Nephron (organoid): ENCODE data around the gene L3MBTL4.

ENCODE experiments used
- H3K27ac Mint-ChIP-seq, 3 experiments: 2 replicates each; pipeline ENCODE4 v1.8.0; 2020; ENCODE audit warnings: mixed read lengths in 3 of 3, mild to moderate bottlenecking in 2 of 3, moderate library complexity in 1 of 3
- H3K27me3 Mint-ChIP-seq: 2 replicates; pipeline ENCODE4 v1.8.0; 2021; ENCODE audit warnings: low read depth, mild to moderate bottlenecking, moderate library complexity, mixed read lengths
- H3K36me3 Mint-ChIP-seq: 2 replicates; pipeline ENCODE4 v1.8.0; 2020; ENCODE audit warnings: low read depth, mixed read lengths
- H3K4me1 Mint-ChIP-seq: 2 replicates; pipeline ENCODE4 v1.8.0; 2020; ENCODE audit warnings: mixed read lengths
- H3K4me3 Mint-ChIP-seq, 3 experiments: 2 replicates each; pipeline ENCODE4 v1.8.0; 2020; ENCODE audit warnings: mild to moderate bottlenecking in 3 of 3, mixed read lengths in 3 of 3, moderate library complexity in 2 of 3
- H3K9me3 Mint-ChIP-seq: 2 replicates; pipeline ENCODE4 v1.8.0; 2020; ENCODE audit warnings: mixed read lengths
- TF ChIP-seq, protein P1 (sequence below), 3 experiments: fragments of 200-600 bp; sonication (generic); IDR thresholded peaks; one replicate each; pipeline ENCODE4 v1.5.0; 2021; ENCODE audit warnings: antibody characterized with exemption in 3 of 3; ENCODE audit not compliant: unreplicated experiment in 3 of 3

The L3MBTL4 gene

DNA sequence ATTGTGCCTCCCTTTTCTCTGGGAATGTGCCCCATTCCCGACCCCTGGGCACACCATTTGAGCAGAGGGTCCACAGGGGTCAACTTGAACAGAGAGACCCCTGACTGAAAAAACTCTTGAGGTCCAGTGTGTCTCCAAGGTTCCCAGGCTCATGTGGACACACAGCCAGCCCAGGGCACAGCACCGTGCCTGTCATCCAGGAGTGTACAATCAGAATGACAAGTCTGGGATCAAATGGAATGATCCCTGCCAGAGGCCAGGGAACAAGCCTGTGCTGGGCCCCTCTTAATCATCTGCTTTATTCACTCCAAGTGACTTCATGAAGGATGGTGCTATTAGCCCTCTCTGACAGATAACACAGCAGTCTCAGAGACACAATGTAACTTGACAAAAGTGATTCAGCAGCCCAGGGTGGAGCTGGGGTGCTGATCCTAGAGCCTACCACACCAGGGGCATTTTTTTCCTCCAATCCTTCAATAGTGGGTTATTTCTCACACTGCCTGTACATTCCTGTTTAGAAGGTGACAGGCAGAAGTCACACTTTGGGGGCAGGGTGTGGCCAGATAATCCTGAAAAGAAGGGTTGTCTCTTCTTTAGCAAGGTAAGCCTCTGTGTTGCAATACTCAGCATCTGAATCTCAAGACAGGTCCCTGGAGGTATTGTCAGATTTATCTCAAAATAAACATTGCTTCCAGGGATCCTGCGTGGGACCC, 435.4 kb downstream of the L3MBTL4 start:
- no peak overlapping the region for H3K27ac Mint-ChIP-seq
- peaks cover 13% of the 10 kb centered on the region for H3K27me3 Mint-ChIP-seq
- H3K9me3 Mint-ChIP-seq: no peaks in the 10 kb centered on the region
- no peaks in the 10 kb centered on the region for H3K36me3 Mint-ChIP-seq
- H3K4me3 Mint-ChIP-seq: no peak overlapping the region
- TF ChIP-seq, protein P1, sequence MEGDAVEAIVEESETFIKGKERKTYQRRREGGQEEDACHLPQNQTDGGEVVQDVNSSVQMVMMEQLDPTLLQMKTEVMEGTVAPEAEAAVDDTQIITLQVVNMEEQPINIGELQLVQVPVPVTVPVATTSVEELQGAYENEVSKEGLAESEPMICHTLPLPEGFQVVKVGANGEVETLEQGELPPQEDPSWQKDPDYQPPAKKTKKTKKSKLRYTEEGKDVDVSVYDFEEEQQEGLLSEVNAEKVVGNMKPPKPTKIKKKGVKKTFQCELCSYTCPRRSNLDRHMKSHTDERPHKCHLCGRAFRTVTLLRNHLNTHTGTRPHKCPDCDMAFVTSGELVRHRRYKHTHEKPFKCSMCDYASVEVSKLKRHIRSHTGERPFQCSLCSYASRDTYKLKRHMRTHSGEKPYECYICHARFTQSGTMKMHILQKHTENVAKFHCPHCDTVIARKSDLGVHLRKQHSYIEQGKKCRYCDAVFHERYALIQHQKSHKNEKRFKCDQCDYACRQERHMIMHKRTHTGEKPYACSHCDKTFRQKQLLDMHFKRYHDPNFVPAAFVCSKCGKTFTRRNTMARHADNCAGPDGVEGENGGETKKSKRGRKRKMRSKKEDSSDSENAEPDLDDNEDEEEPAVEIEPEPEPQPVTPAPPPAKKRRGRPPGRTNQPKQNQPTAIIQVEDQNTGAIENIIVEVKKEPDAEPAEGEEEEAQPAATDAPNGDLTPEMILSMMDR (IDR thresholded peaks at IDR 0.05; ENCODE audit: unreplicated experiment in 3 of 3): no peak
- H3K4me1 Mint-ChIP-seq: no peaks in the 10 kb centered on the region

DNA sequence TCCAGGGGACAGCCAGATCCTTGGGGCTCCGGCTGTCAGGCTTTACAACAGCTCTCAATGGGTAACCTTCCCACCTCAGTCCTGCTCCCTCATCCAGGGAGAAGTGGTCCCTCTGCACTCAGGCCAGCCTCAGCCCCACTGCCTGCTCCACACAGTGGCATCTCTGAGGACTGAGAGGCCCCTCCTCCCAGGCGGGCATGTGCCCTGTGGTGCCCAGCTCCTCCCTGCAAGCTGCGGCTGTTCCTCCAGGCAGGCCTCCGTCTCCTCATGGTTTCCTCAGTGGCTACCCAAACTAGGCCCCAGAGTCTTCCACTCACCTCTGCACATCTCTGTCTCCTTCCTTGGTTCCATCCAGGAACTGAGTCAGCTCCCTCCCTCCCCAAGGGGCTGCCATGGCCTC, 437.7 kb downstream of the L3MBTL4 start:
- Mint-ChIP-seq H3K4me1 (no peaks in the 10 kb centered on the region), H3K36me3 (no peaks in the 10 kb centered on the region), H3K9me3 (no peaks in the 10 kb centered on the region)

DNA sequence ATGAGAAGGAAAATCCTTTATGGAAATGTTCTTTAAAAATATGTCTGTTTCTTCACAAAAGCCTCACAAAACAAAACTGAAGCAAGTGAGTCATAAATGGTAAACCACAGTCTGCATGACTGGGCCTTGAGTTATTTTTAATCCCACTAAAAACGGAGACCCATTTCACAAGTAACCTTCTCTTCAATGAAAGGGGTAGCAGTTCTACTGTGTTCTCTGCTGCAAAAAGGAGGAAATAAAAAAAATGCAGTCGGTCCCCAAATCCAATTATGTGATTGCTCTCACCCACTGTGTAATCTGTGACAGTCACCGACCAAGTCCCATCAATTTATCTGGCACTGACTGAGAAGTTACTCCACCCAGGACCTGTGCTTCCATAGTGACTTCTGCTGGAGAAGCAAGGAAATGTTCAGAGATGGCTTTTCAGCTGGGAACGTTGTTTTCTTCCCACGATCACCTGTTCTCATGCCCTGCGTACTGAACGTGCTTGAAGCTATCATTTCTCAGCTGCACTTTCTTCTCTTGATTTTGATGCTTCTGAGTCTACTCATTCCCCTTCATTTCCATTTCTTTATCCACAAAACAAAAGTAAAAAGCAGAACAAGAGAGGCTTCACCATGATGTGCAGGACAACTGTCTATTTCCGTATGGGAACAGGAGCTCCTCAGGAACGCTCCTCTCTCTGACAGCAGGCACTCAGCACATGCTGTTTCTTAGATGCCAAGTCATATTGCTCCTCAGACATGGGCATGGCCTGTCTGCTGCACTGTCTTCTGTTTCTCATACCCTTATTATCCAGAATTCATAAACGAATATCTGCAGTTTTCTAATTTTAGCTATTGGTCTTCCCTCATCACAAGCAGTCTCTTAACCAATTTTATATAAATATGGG, 439.4 kb downstream of the L3MBTL4 start:
- H3K27me3 Mint-ChIP-seq: peaks cover 3% of the 10 kb centered on the region
- no peaks in the 10 kb centered on the region for H3K9me3 Mint-ChIP-seq
- H3K27ac Mint-ChIP-seq: no peak overlapping the region
- H3K4me3 Mint-ChIP-seq: no peak overlapping the region
- TF ChIP-seq, protein P1 (IDR thresholded peaks at IDR 0.05; ENCODE audit: unreplicated experiment in 3 of 3): no peak
- H3K36me3 Mint-ChIP-seq: no peaks in the 10 kb centered on the region
- no peaks in the 10 kb centered on the region for H3K4me1 Mint-ChIP-seq

More for the DNA sequence above, 437.7 kb downstream of the L3MBTL4 start:
- Mint-ChIP-seq H3K27me3 (peaks cover 7% of the 10 kb centered on the region), H3K4me3 (no peak overlapping the region), H3K27ac (no peak overlapping the region)
- TF ChIP-seq, protein P1 (IDR thresholded peaks at IDR 0.05; ENCODE audit: unreplicated experiment in 3 of 3): no peak

DNA sequence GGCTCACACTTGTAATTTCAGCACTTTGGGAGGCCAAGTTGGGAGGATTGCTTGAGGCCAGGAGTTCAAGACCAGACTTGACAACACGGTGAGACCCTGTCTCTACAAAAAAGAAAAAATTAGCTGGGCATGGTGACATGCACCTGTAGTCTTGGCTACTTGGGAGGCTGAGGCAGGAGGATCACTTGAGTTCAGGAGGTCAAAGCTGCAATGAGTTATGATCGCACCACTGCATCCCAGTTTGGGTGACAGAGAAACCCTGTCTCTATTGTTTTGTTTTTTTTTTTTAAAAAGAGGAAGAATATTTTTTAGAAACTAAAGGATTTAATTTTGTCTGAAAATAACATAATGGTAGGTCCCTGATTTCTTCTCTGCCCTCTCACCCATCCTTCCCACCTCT, 440.0 kb downstream of the L3MBTL4 start:
- Mint-ChIP-seq H3K27ac (no peak overlapping the region), H3K9me3 (no peaks in the 10 kb centered on the region), H3K4me3 (no peak overlapping the region), H3K4me1 (no peaks in the 10 kb centered on the region), H3K27me3 (peaks cover 3% of the 10 kb centered on the region), H3K36me3 (no peaks in the 10 kb centered on the region)
- TF ChIP-seq, protein P1 (IDR thresholded peaks at IDR 0.05; ENCODE audit: unreplicated experiment in 3 of 3): no peak

DNA sequence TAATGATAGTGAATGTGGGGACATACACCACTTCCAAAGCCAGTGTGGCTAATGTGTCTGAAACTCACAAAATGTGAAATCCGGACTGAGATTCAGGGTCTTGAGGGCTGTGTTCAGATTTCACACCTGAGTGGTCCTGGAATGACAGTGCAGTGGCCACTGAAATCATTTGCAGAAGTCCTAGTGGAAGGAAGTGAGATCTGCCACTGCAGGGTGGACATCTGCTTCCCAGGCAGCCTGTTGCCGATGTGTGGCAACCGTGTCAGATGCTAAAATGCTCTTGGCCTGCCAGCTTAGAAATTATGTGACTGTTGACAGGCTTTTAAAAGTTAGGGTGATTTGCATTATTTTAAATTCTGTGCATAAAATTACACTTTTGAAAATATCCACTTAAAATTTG, 441.6 kb downstream of the L3MBTL4 start:
- no peaks in the 10 kb centered on the region for H3K9me3 Mint-ChIP-seq
- H3K27ac Mint-ChIP-seq: no peak overlapping the region
- H3K36me3 Mint-ChIP-seq: no peaks in the 10 kb centered on the region
- TF ChIP-seq, protein P1 (IDR thresholded peaks at IDR 0.05; ENCODE audit: unreplicated experiment in 3 of 3): no peak
- H3K27me3 Mint-ChIP-seq: peaks cover 3% of the 10 kb centered on the region
- no peak overlapping the region for H3K4me3 Mint-ChIP-seq
- H3K4me1 Mint-ChIP-seq: no peaks in the 10 kb centered on the region
